ENCODE measurements around the gene CCHCR1.

CCHCR1 gene

GRCh38 chr6:31161216-31162126 lies 3.9 kb upstream of the CCHCR1 start:
- no peak for DNase-seq

- DNase-seq, result peak; percentile 7
Observed at GRCh38 chr6:31158863-31159855, 1.6 kb upstream of the CCHCR1 start.

- peak; percentile 99 for DNase-seq
Observed at GRCh38 chr6:31158140-31158862, 699 bp upstream of the CCHCR1 start, which contains the start of gene TCF19. Gene TCF19 (plus strand): TSS chr6:31158589. CDS start chr6:31159470, 881 bp downstream.

GRCh38 chr6:31156641-31157040 lies 961 bp downstream of the CCHCR1 start:
- no peak for DNase-seq

GRCh38 chr6:31154436-31154835 lies 3.2 kb downstream of the CCHCR1 start:
- no peak for DNase-seq

DNA sequence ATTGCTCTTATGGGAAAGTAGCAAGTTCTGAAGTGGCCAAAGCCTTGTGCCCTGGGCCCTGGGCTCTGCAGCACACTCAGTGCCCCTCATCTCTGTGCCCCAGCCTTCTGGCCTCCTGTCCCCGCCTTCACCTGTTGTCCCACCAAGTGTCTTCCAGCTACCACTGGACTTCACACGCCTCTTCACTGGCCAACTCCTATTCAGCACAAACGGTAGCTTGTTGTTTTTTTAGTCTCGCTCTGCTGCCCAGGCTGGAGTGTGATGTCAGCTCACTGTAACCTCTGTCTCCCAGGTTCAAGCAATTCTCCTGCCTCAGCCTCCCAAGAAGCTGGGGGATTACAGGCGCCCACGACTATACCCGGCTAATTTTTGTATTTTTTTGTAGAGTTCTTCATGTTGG lies 4.8 kb downstream of the CCHCR1 start:
- DNase-seq, result no peak

DNA sequence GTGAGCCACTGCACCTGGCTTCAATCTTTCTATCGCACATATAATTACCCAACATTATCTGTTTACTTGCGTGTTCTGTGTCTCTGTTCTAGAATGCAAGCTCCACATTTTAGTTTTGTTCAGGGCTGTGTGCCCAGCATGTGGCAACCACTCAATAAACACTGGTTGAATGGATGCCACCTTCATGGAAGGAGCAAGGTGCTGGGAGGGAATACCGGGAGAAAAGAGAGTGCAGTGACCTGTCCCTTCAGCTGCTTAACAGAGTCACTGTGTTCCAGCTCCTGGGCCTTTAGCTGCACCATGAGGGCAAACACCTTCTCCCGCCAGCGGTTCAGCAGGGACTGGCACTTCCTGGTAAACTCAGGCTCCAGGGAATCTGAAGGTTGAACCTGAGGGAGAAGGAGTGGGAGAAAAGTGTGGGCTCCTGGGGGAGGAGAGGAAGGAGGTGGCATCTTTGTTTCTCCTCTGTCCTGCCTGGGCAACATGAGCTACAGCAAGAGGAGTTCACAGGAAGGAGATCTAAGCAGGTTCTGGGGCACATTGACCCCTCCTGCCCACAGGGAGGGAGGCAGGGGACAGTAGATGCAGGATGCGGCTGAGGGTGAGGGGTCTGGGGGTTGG lies 7.7 kb downstream of the CCHCR1 start:
- DNase-seq, result no peak

DNA sequence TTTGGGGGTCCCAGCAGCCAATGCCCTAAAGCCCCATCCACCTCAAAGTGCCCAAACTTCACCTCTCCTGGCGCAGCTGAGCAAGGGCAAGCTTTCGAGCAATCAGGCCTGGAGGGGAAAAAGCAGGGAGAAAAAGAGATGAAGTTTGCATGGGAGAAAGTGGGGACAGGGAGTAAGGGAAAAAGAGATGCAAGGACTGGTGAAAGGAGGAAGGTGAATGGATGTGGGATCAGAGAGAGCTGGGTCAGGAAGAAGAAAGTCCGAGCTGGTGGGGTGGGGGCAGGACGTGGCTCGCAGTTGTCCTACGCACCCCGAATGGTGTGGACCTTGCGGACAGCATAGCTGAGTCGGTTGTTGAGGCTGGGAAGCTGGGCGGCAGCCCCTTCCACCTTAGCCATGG lies 12.2 kb downstream of the CCHCR1 start:
- DNase-seq, result no peak

DNA sequence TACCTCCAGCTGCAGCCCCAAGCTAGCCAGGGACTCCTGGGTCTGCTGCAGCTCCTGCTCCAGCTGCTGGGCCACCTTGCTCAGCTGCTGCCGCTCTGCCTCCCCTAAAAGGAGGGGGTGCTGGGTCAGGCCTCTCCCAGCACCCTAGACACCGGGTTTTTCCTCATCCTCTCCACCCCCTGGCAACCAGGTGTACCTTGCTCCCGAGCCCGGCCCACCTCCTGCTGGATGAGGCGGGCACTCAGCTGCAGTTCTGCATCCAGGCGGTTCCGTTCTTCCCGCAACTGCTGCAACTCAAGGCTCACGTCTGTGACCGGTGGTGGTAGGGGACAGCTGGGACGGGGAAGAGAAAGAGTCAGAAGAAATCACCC lies 12.6 kb downstream of the CCHCR1 start:
- DNase-seq, result no peak

- no peak for DNase-seq
Observed at GRCh38 chr6:31144296-31144969, 13.2 kb downstream of the CCHCR1 start.

DNA sequence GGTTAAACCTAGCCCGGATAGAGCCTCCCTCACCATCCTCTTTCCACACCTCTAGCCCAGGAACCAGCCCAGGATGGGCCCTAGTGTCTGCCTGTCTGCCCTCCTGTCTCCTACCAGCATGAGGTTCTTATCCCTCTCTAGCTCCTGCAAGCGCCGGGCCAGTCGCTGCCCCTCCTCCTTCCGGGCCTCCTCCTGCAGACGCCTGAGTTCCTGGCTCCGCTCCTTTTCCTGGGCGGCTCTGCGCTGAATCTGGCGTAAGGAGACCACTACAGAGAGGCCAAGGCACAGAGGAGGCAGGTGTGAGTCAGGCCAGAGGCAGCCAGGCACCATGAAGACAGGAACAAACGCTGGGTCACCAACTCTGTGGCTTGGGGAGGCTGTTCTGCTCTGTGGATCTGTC lies 14.5 kb downstream of the CCHCR1 start:
- no peak for DNase-seq

GRCh38 chr6:31142361-31142761 lies 15.2 kb downstream of the CCHCR1 start:
- DNase-seq, result no peak

DNA sequence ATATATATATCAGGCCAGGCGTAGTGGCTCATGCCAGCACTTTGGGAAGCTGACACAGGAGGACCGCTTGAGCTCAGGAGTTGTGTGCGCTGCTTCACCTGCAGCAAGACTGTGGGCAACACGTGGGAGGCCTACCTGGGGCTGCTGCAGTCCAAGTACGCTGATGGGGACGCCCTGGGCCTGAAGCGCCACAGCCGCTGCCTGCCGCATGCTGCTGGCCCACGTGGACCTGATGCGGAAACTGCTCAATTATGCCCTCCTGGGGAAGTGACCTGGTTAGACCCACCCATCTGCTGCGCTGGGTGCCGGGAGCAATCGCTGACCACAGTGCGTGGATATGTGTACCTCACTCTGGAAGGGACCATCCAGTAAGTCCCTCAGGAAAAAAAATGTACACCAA lies 17.0 kb downstream of the CCHCR1 start:
- no peak for DNase-seq

DNA sequence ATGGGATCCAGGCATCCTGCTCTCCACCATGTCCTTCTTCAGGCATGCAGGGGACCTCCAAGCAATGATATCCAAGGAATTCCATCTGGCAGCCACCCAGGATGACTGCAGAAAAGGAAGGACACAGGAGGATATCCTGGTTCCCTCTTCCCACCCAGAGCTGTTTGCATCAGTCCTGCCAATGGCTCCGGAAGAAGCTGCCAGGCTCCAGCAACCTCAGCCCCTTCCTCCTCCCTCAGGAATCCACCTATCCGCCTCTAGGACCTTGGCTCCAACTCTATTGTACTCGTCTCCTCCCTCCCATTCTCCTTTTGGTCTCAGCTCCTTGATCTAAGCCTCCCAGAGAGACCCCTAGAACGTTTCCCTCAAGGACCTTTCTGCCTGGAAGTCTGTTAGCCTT lies 18.0 kb downstream of the CCHCR1 start:
- no peak for DNase-seq

- DNase-seq, result no peak
Observed at GRCh38 chr6:31138982-31139381, 18.6 kb downstream of the CCHCR1 start, which contains the start of gene PSORS1C2. Gene PSORS1C2 (minus strand): TSS chr6:31139066. CDS start chr6:31139026, 40 bp downstream.

DNA sequence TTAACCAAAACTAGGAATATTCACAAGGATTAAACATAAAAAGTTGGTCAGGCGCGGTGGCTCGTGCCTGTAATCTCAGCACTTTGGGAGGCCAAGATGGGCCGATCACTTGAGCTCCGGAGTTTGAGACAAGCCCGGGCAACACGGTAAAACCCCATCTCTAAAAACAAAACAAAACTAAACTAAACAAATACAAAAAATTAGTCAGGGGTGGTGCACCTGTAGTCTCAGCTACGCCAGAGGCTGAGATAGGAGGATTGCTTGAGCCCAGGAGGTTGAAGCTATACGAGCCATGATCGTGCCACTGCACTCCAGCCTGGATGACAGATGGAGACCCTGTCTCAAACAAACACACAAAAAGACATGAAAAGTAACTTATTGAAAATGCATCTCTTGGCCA lies 21.9 kb downstream of the CCHCR1 start:
- no peak for DNase-seq

- no peak for DNase-seq
Observed at GRCh38 chr6:31132806-31133205, 24.8 kb downstream of the CCHCR1 start.

GRCh38 chr6:31131595-31131994 lies 26.0 kb downstream of the CCHCR1 start:
- no peak for DNase-seq

- DNase-seq, result no peak
Observed at GRCh38 chr6:31130751-31131150, 26.9 kb downstream of the CCHCR1 start.

- DNase-seq, result no peak
Observed at GRCh38 chr6:31129130-31129529, 28.5 kb downstream of the CCHCR1 start.

DNA sequence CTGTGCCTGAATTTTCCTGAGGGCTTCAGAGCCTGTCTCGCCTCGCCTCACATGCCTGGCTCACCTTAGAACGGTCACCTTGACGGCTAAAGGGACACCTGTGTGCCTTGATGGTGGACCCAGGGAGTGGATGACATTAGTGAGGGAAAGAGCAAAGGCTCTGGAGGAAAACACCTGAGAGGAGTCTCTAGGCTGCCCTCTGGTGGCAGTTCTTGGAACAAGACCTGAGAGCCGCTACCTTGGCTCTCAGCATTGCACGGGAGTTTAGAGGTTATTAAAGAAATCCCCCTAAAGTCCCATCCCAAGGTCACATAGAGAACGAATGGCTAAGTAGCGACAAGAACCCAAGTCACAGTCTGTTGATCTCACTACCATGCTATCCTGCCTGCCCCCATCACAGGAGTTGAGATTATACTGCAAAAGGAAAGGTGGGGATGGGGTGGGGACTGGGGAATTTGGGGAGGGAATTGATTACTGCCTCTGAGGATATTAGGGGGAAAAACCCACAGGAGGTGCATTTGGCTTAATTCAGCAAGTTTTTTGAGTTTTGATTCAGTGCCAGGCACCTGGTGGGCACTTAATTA lies 29.4 kb downstream of the CCHCR1 start:
- DNase-seq, result peak; percentile 59

Measured in activated effector memory CD4-positive, alpha-beta T cell treated with Interleukin-2 at 50 U/mL for 16 hours (primary cell).